GM19397 (cell line): ENCODE results near the gene ECM1.

ENCODE experiments used
- ATAC-seq: cut with Tn5 transposase; IDR thresholded peaks from one replicate; pipeline ENCODE4 v1.9.1; 2021; ENCODE audit warnings: mild to moderate bottlenecking, moderate library complexity; ENCODE audit not compliant: unreplicated experiment

The ECM1 gene

DNA sequence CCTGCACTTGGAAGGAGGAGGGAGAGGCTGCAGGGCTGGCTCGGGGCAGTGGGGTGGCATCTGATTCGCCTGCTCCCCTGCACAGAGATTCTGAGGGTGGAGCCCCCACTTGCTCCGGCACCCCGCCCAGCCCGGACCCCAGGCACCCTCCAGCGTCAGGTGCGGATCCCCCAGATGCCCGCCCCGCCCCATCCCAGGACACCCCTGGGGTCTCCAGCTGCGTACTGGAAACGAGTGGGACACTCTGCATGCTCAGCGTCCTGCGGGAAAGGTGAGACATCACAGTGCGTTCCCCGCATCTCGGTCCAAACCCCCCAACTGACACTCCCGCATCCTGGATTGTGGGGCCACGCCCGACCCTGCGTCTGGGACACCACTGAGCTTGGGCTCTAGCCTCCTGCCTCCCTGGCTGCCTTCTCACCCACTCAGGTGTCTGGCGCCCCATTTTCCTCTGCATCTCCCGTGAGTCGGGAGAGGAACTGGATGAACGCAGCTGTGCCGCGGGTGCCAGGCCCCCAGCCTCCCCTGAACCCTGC is 49.2 kb downstream of the ECM1 start:
- no peak for ATAC-seq

DNA sequence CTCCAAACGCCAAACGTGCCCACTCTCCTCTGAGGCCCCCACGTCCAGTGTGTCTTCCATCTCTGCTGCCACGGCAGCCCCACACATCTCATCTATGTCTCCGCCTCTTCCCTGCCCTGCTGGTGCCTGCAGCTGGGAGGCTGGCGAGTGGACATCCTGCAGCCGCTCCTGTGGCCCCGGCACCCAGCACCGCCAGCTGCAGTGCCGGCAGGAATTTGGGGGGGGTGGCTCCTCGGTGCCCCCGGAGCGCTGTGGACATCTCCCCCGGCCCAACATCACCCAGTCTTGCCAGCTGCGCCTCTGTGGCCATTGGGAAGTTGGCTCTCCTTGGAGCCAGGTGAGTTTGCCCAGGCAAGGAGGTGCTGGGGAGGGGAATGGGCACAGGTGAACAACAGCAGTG is 49.9 kb downstream of the ECM1 start:
- ATAC-seq = no peak

DNA sequence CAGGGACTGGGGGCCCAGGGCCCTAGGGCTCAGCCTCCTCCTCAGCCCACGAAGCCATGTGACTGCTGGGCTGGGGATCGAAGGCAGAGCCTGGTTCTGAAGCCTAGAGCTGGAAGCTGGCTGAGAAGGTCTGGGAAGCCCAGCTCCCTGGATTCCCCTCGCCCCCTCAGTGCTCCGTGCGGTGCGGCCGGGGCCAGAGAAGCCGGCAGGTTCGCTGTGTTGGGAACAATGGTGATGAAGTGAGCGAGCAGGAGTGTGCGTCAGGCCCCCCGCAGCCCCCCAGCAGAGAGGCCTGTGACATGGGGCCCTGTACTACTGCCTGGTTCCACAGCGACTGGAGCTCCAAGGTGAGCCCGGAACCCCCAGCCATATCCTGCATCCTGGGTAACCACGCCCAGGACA is 50.4 kb downstream of the ECM1 start:
- ATAC-seq = no peak

- no peak for ATAC-seq
Observed at GRCh38 chr1:150558761-150559655, 51.1 kb downstream of the ECM1 start.

- no peak for ATAC-seq
Observed at GRCh38 chr1:150559656-150560010, 51.7 kb downstream of the ECM1 start.

- no peak for ATAC-seq
Observed at GRCh38 chr1:150560011-150560438, 52.1 kb downstream of the ECM1 start.

DNA sequence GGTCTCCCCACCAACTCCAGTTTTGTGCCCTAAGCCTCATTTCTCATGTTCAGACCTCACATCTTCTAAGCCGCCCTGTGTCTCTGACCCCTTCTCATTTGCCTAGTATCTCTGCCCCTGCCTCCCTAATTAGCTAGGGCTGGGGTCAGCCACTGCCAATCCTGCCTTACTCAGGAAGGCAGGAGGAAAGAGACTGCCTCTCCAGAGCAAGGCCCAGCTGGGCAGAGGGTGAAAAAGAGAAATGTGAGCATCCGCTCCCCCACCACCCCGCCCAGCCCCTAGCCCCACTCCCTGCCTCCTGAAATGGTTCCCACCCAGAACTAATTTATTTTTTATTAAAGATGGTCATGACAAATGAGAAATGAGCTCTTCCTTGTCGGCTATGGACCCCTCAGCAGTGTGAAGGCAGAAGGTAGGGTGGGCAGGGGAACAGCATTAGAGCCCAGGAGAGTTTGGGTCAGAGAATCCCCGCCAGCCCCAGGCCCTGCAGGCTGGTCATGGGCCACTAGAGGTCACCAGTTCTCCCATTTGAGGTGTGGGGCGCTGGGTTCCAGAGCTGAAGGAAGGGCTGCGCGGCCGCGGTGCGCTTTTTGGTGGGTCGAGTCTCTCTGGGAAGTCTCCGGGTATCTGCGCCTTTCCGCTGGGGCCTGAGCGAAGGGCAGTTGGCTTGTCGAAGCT is 52.8 kb downstream of the ECM1 start:
- ATAC-seq = no peak

- no peak for ATAC-seq
Observed at GRCh38 chr1:150561254-150561973, 53.5 kb downstream of the ECM1 start.

GRCh38 chr1:150561974-150562445 is 54.1 kb downstream of the ECM1 start:
- ATAC-seq = peak; percentile 35

DNA sequence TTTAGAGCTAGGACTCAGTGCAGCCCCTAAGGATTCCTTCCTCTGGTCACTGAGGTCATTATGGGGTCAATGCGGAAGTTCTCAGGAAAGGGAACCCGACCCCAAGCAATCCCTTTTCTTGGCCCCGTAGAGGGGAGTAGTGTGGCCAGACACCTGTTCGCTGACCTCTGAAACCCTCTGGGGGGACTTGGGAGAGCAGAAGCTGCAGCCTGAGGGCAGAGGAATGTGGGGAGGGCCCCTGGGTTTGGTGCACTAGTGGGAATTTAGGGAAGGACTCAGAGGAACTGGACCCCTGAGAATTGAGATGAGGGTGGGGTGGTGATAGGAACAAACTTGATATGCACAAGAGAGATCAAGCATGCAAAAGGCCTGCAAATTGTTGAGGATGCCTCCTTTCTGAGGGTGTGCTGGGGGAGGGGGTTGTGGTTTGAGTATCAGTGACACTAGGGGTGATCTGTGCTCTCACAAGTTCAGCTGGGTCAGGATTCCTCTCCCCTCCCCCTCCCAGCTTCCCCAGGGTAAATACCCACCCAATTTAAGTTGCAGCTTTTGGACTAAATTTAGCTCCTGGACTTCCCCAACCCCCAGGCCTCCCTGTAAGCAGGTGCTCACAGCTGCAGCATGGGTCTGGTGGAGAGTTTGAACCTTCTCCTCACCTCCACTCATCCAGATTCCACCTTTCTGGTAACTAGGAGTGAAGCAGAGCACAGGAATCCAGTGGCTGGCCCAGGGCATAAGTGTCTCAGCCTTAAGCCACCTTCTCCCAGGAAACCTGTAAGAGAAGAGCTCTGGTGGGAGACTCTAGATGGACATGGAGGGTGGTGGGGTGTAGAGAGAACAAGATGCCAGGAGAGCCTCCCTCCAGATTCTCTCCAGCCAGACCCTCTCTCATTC is 54.8 kb downstream of the ECM1 start:
- ATAC-seq = peak; percentile 40
